Endothelial cell (in vitro differentiated cells): ENCODE results near the gene KEL. TPM values are rescaled to one million over a fixed set of nuclear protein-coding genes. Genes with fewer than 3 reads are reported as not detected.

Experiments used
- DNase-seq: peaks from one replicate; pipeline ENCODE4 v3.0.0; 2021; ENCODE audit warnings: low spot score
- H3K27ac Mint-ChIP-seq: one replicate; pipeline ENCODE4 v1.8.0; 2021; ENCODE audit warnings: mixed read lengths, inconsistent platforms; ENCODE audit not compliant: unreplicated experiment
- H3K27me3 Mint-ChIP-seq: one replicate; pipeline ENCODE4 v1.8.0; 2021; ENCODE audit warnings: mild to moderate bottlenecking, moderate library complexity, mixed read lengths, inconsistent platforms; ENCODE audit not compliant: unreplicated experiment
- H3K36me3 Mint-ChIP-seq: one replicate; pipeline ENCODE4 v1.8.0; 2021; ENCODE audit warnings: mild to moderate bottlenecking, low read depth, mixed read lengths, inconsistent platforms; ENCODE audit not compliant: unreplicated experiment
- H3K4me1 Mint-ChIP-seq: one replicate; pipeline ENCODE4 v1.8.0; 2021; ENCODE audit warnings: mild to moderate bottlenecking, mixed read lengths, inconsistent platforms; ENCODE audit not compliant: unreplicated experiment
- H3K4me3 Mint-ChIP-seq: one replicate; pipeline ENCODE4 v1.8.0; 2021; ENCODE audit warnings: mild to moderate bottlenecking, mixed read lengths, inconsistent platforms; ENCODE audit not compliant: unreplicated experiment
- H3K9me3 Mint-ChIP-seq: one replicate; pipeline ENCODE4 v1.8.0; 2021; ENCODE audit warnings: mixed read lengths, inconsistent platforms; ENCODE audit not compliant: unreplicated experiment
- CTCF ChIP-seq: fragments of 200-600 bp; sonication (generic); IDR thresholded peaks from one replicate; pipeline ENCODE4 v1.5.0; 2021; ENCODE audit warnings: antibody characterized with exemption; ENCODE audit not compliant: unreplicated experiment
- total RNA-seq: library from RNA; stranded (reverse); fragmentation: NEBNext Ultra II Directional; extraction: Animal tissue kit (Norgen Biotek cat#: 25700); gene quantifications from one replicate; pipeline ENCODE4 v1.2.1, GENCODE V29; 2021; ENCODE audit not compliant: unreplicated experiment

The KEL gene
- total RNA-seq, 1 donor from 2014 or later, result 0.74 TPM

GRCh38 chr7:142962991-142963390, 828 bp upstream of the KEL start:
- Mint-ChIP-seq H3K9me3 (no peaks in the 10 kb centered on the region), H3K27ac (no peak overlapping the region), H3K27me3 (peaks cover 4% of the 10 kb centered on the region), H3K4me3 (no peak overlapping the region), H3K36me3 (no peaks in the 10 kb centered on the region), H3K4me1 (peaks cover 4% of the 10 kb centered on the region)
- TF ChIP-seq CTCF, result no peak
- no peak for DNase-seq

DNA sequence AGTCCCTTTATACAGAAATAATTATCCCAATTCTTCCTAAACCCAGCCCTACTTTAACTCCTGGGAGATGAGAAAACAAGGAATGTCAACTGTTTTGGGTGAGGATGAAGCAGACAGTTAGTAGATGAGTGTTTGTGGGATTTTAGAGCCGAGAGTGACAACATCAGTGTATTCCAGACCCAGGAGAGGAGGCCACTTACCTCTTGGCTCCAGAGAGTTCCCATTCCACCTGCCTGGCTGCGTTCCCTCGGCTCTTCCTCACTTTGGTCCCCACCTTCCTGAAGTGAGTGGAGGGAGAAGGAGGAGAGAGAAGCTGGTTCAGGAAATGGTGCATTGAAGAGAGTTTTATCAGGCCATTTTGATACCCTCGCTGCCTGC, 579 bp downstream of the KEL start:
- no peak for TF ChIP-seq CTCF
- Mint-ChIP-seq H3K36me3 (peaks cover under 1% of the 10 kb centered on the region), H3K9me3 (peaks cover under 1% of the 10 kb centered on the region), H3K27me3 (peaks cover 4% of the 10 kb centered on the region), H3K4me1 (peaks cover 8% of the 10 kb centered on the region), H3K27ac (no peak overlapping the region), H3K4me3 (no peak overlapping the region)
- DNase-seq, result no peak

DNA sequence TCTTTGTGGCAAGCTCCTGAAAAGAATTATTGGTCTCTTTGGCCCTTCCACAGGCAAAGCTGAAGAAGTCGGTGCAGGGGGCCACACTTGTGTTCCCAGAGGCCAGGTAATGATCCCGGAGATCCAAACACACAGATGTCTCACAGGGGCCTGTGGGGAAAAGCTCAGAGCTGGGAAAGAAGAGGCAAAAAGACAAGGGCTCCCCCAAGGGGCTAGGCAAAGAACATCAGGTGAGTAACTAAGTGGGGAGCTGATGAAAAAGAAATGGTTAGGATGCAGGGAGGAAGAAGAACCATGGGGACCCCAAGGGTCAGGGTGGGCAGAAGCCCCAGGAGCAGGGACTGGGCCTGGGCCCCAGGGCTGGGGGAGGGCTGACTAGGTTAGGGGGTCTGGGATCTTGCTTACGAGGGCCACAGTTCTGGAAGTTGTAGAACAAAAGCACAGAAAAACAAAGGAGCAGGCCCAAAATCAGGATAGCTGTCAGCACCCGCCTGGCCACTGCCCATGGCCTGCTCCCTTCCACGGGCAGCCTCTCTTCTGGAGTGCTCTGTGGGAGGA, 1.1 kb downstream of the KEL start:
- H3K4me1 Mint-ChIP-seq, result peaks cover 8% of the 10 kb centered on the region

DNA sequence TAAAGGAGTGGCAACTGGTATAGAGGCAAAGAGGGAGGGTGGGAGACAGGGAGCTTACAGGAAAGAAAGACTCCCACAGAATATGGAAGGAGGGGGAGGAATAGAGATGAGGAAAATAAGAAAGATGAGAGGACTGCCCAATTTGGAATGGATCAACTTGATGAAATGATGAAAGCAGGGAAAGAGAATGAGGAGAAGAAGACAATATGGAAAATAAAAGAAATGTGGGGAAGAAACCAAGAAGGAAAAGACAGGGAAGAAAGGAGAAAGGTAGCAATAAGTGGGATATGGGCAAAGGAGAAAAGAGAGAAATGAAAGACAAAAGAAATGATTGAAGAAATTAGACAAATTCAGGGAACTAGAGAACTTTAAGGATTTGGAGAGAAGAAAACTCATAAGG, 3.0 kb downstream of the KEL start:
- H3K27me3 Mint-ChIP-seq, result peaks cover 4% of the 10 kb centered on the region
- H3K27ac Mint-ChIP-seq, result no peak overlapping the region
- TF ChIP-seq CTCF, result no peak
- peaks cover 8% of the 10 kb centered on the region for H3K4me1 Mint-ChIP-seq
- no peak overlapping the region for H3K4me3 Mint-ChIP-seq
- H3K9me3 Mint-ChIP-seq, result peaks cover 16% of the 10 kb centered on the region
- peaks cover 10% of the 10 kb centered on the region for H3K36me3 Mint-ChIP-seq
- DNase-seq, result no peak

More for the DNA sequence above, 1.1 kb downstream of the KEL start:
- Mint-ChIP-seq H3K27ac (no peak overlapping the region), H3K4me3 (no peak overlapping the region), H3K27me3 (peaks cover 4% of the 10 kb centered on the region), H3K9me3 (peaks cover 6% of the 10 kb centered on the region), H3K36me3 (peaks cover 6% of the 10 kb centered on the region)
- TF ChIP-seq CTCF, result no peak
- no peak for DNase-seq

GRCh38 chr7:142957723-142958122, 4.4 kb downstream of the KEL start:
- no peak for TF ChIP-seq CTCF
- Mint-ChIP-seq H3K4me1 (peaks cover 8% of the 10 kb centered on the region), H3K36me3 (peaks cover 18% of the 10 kb centered on the region), H3K4me3 (no peak overlapping the region), H3K27me3 (peaks cover 2% of the 10 kb centered on the region), H3K9me3 (peaks cover 24% of the 10 kb centered on the region), H3K27ac (no peak overlapping the region)
- DNase-seq, result no peak
